HCT116 (cell line): Measurements from ENCODE around the gene CFAP53. TPM values are rescaled to one million over a fixed set of nuclear protein-coding genes. Genes with fewer than 3 reads are reported as not detected.

ENCODE experiments used
- ATAC-seq: fragments of 200-7000 bp; cut with Tn5 transposase; 2 replicates; pipeline ENCODE4 v1.9.1; 2020; ENCODE audit warnings: mild to moderate bottlenecking, moderate library complexity
- BruUV-seq: library from RNA; stranded (reverse); fragments of 400-500 nt; replicated peaks from 2 replicates; lab custom pipeline; 2021; lab: Mats Ljungman, UMichigan
- CTCF ChIA-PET: fragments of 300-600 bp; sonication (Branson Sonifier 250); formaldehyde crosslinking; loops from one replicate; lab custom pipeline; 2021; ENCODE audit warnings: antibody characterized with exemption; lab: Charles Lee
- POLR2A ChIA-PET: fragments of 300-600, 350-600 bp; sonication (Branson Sonifier 250); formaldehyde crosslinking; loops from one replicate; lab custom pipeline; 2021; ENCODE audit warnings: antibody characterized with exemption; lab: Charles Lee
- RAD21 ChIA-PET, 2 experiments: fragments of 300-600 bp; sonication (Branson Sonifier 250); formaldehyde crosslinking; loops; one replicate each; lab custom pipeline; 2023; ENCODE audit warnings: low total read pairs in 2 of 2; ENCODE audit not compliant: uncharacterized antibody in 2 of 2, unreplicated experiment in 2 of 2, low non-redundant PET in 1 of 2; lab: Charles Lee
- DNase-seq: peaks from one replicate; pipeline ENCODE4 v3.0.0-alpha.2; 2010; ENCODE audit warnings: low read depth, low spot score
- H2AFZ ChIP-seq: fragments of 200-600 bp; shearing (Covaris generic), sonication (generic); 2 replicates; pipeline ENCODE4 v1.6.1; 2017; ENCODE audit warnings: low read depth, mixed run types, mixed read lengths, antibody characterized with exemption, low read length; ENCODE audit not compliant: poor library complexity, severe bottlenecking
- H3K27ac ChIP-seq: 2 replicates; pipeline ENCODE4 v1.5.1; 2012; ENCODE audit warnings: low read depth, low read length
- H3K27me3 ChIP-seq: fragments of 200-600 bp; sonication (generic); 2 replicates; pipeline ENCODE4 v1.6.1; 2016; ENCODE audit warnings: mixed run types, low read length, mixed read lengths; ENCODE audit not compliant: insufficient read depth
- H3K36me3 ChIP-seq, 2 experiments: fragments of 200-500 bp in 1 of 2; fragments of 200-600 bp in 1 of 2; sonication (Bioruptor generic) in 1 of 2; sonication (generic) in 1 of 2; 2 replicates each; pipeline versions ENCODE4 v1.5.1 to v1.6.1; 2014 to 2016; ENCODE audit warnings: low read length in 2 of 2, inconsistent platforms in 1 of 2, mixed read lengths in 1 of 2, mixed run types in 1 of 2; ENCODE audit not compliant: insufficient read depth in 2 of 2, control insufficient read depth in 1 of 2
- H3K4me1 ChIP-seq, 2 experiments: fragments of 200-600 bp in 1 of 2; sonication (generic) in 1 of 2; 2 replicates each; pipeline versions ENCODE4 v1.5.1 to v1.6.1; 2012 to 2017; ENCODE audit warnings: low read length in 2 of 2, inconsistent platforms in 1 of 2, mild to moderate bottlenecking in 1 of 2, mixed read lengths in 1 of 2, mixed run types in 1 of 2, moderate library complexity in 1 of 2; ENCODE audit not compliant: insufficient read depth in 2 of 2, control insufficient read depth in 1 of 2
- H3K4me2 ChIP-seq: fragments of 200-600 bp; sonication (generic); 2 replicates; pipeline ENCODE4 v1.6.1; 2017; ENCODE audit warnings: mixed run types, low read length, mixed read lengths
- H3K4me3 ChIP-seq, 2 experiments: fragments of 200-600 bp in 1 of 2; sonication (generic) in 1 of 2; replicated peaks in 1 of 2; 2 replicates each; pipeline ENCODE4 v1.5.1; 2011 to 2016; ENCODE audit warnings: low read length in 2 of 2, control low read depth in 1 of 2, low read depth in 1 of 2, mild to moderate bottlenecking in 1 of 2, mixed read lengths in 1 of 2, mixed run types in 1 of 2
- H3K79me2 ChIP-seq: fragments of 200-600 bp; sonication (generic); 2 replicates; pipeline ENCODE4 v1.6.1; 2017; ENCODE audit warnings: mild to moderate bottlenecking, mixed run types, low read length, moderate library complexity, mixed read lengths; ENCODE audit not compliant: insufficient read depth
- H3K9ac ChIP-seq: fragments of 200-600 bp; sonication (generic); 2 replicates; pipeline ENCODE4 v1.6.1; 2016; ENCODE audit warnings: low read length, mixed read lengths
- H3K9me2 ChIP-seq: fragments of 200-600 bp; sonication (generic), shearing (Covaris generic); 2 replicates; pipeline ENCODE4 v1.6.1; 2017; ENCODE audit warnings: mixed run types, mild to moderate bottlenecking, moderate library complexity; ENCODE audit not compliant: insufficient read depth
- H3K9me3 ChIP-seq, 2 experiments: fragments of 200-500 bp in 1 of 2; fragments of 200-600 bp in 1 of 2; sonication (Bioruptor generic) in 1 of 2; sonication (generic) in 1 of 2; 2 replicates each; pipeline ENCODE4 v1.6.1; 2014 to 2017; ENCODE audit warnings: low read length in 2 of 2, mixed read lengths in 2 of 2, inconsistent platforms in 1 of 2, low read depth in 1 of 2, mild to moderate bottlenecking in 1 of 2, mixed run types in 1 of 2, moderate library complexity in 1 of 2; ENCODE audit not compliant: control insufficient read depth in 1 of 2, insufficient read depth in 1 of 2
- H4K20me1 ChIP-seq: fragments of 200-600 bp; sonication (generic), shearing (Covaris generic); 2 replicates; pipeline ENCODE4 v1.6.1; 2017; ENCODE audit warnings: mixed run types, mild to moderate bottlenecking, moderate library complexity; ENCODE audit not compliant: insufficient read depth
- ATF3 ChIP-seq: IDR thresholded peaks from 2 replicates; pipeline ENCODE4 v1.6.1; 2012
- CBX3 ChIP-seq: IDR thresholded peaks from 2 replicates; pipeline ENCODE4 v1.6.1; 2012; ENCODE audit warnings: low read depth
- CEBPB ChIP-seq: IDR thresholded peaks from 2 replicates; pipeline ENCODE4 v1.6.1; 2012; ENCODE audit warnings: low read depth
- CTCF ChIP-seq, 3 experiments: fragments of 200-600 bp in 1 of 3; sonication (generic) in 1 of 3; IDR thresholded peaks in 2 of 3; conservative IDR thresholded peaks in 1 of 3; 2 replicates each; pipeline ENCODE4 v1.5.1; 2012 to 2017; ENCODE audit warnings: low read depth in 2 of 3, low read length in 2 of 3, antibody characterized with exemption in 1 of 3, borderline replicate concordance in 1 of 3, control low read depth in 1 of 3, mild to moderate bottlenecking in 1 of 3, mixed read lengths in 1 of 3, mixed run types in 1 of 3, moderate library complexity in 1 of 3; ENCODE audit not compliant: insufficient read depth in 1 of 3
- EZH2 ChIP-seq: fragments of 200-600 bp; sonication (generic); IDR thresholded peaks from 2 replicates; pipeline ENCODE4 v1.6.1; 2017; ENCODE audit warnings: antibody characterized with exemption, mixed run types
- EZH2phosphoT487 ChIP-seq: fragments of 200-600 bp; IDR thresholded peaks from 2 replicates; pipeline ENCODE4 v1.6.1; 2018; ENCODE audit warnings: antibody characterized with exemption, borderline replicate concordance
- JUND ChIP-seq: IDR thresholded peaks from 2 replicates; pipeline ENCODE4 v1.6.1; 2012
- MAX ChIP-seq: IDR thresholded peaks from 2 replicates; pipeline ENCODE4 v1.6.1; 2012
- POLR2A ChIP-seq: IDR thresholded peaks from 2 replicates; pipeline ENCODE4 v1.7.0; 2011; ENCODE audit warnings: borderline replicate concordance; ENCODE audit not compliant: insufficient read depth, insufficient read length; ENCODE audit errors: extremely low read depth
- REST ChIP-seq: IDR thresholded peaks from 2 replicates; pipeline ENCODE4 v1.6.1; 2012; ENCODE audit warnings: low read depth
- SIN3A ChIP-seq: IDR thresholded peaks from 2 replicates; pipeline ENCODE4 v1.6.1; 2012; ENCODE audit warnings: low read depth
- SP1 ChIP-seq: IDR thresholded peaks from 2 replicates; pipeline ENCODE4 v1.6.1; 2012; ENCODE audit warnings: low read depth
- SRF ChIP-seq: IDR thresholded peaks from 2 replicates; pipeline ENCODE4 v1.6.1; 2012; ENCODE audit warnings: low read depth
- YY1 ChIP-seq: IDR thresholded peaks from 2 replicates; pipeline ENCODE4 v1.6.1; 2011; ENCODE audit warnings: low read length, low read depth, moderate library complexity, mild to moderate bottlenecking; ENCODE audit not compliant: insufficient replicate concordance; ENCODE audit errors: extremely low read depth
- ZFX ChIP-seq: fragments of 450-650 bp; IDR thresholded peaks from 2 replicates; pipeline ENCODE4 v1.6.1; 2017
- ZNF274 ChIP-seq: fragments of 200-500 bp; sonication (Bioruptor generic); IDR thresholded peaks from 2 replicates; pipeline ENCODE4 v1.6.1; 2014; ENCODE audit warnings: mild to moderate bottlenecking, low read depth, low read length, inconsistent platforms
- intact Hi-C: fragments of 100-400 bp; cut with micrococcal nuclease; formaldehyde crosslinking; loops from 2 replicates; pipeline ENCODE4 v1.10.0; 2022
- total RNA-seq: library from RNA; stranded (reverse); gene quantifications from one replicate; pipeline ENCODE4 v1.2.1, GENCODE V29; 2021; ENCODE audit not compliant: unreplicated experiment

Gene CFAP53
- total RNA-seq, 1 experiment from 2014 or later, result 1.1 TPM

GRCh38 chr18:50312296-50313030, 46.2 kb upstream of the CFAP53 start:
- BruUV-seq, result no TSS peak
- H3K9me3 ChIP-seq, result no peaks in the 10 kb centered on the region
- H4K20me1 ChIP-seq, result no peaks in the 10 kb centered on the region
- ATAC-seq, result no peak
- CTCF ChIA-PET, result no interaction called here
- no peaks in the 10 kb centered on the region for H3K27me3 ChIP-seq
- no peak overlapping the region for H3K4me3 ChIP-seq
- RAD21 ChIA-PET, result no interaction called here
- POLR2A ChIA-PET, result no interaction called here
- no peak overlapping the region for H2AFZ ChIP-seq
- no peak overlapping the region for H3K9ac ChIP-seq
- H3K4me2 ChIP-seq, result no peak overlapping the region
- intact Hi-C loops, result no loop called here
- no peaks in the 10 kb centered on the region for H3K36me3 ChIP-seq
- H3K79me2 ChIP-seq, result no peaks in the 10 kb centered on the region
- no peaks in the 10 kb centered on the region for H3K4me1 ChIP-seq
- DNase-seq, result no peak
- H3K9me2 ChIP-seq, result no peaks in the 10 kb centered on the region
- H3K27ac ChIP-seq, result no peak overlapping the region
- TF ChIP-seq CEBPB, result no peak
- no peak for TF ChIP-seq CBX3
- TF ChIP-seq ZFX, result no peak
- no peak for TF ChIP-seq EZH2phosphoT487
- no peak for TF ChIP-seq SIN3A
- no peak for TF ChIP-seq EZH2
- no peak for TF ChIP-seq SP1
- no peak for TF ChIP-seq JUND
- no peak for TF ChIP-seq ATF3
- TF ChIP-seq YY1, result no peak
- no peak for TF ChIP-seq MAX

GRCh38 chr18:50311650-50312049, 45.4 kb upstream of the CFAP53 start:
- DNase-seq (no peak), ATAC-seq (no peak)
- no peaks in the 10 kb centered on the region for H3K79me2 ChIP-seq
- no peak overlapping the region for H3K9ac ChIP-seq
- CTCF ChIA-PET, result no interaction called here
- no peak overlapping the region for H2AFZ ChIP-seq
- no peaks in the 10 kb centered on the region for H3K4me1 ChIP-seq
- H3K36me3 ChIP-seq, result no peaks in the 10 kb centered on the region
- no peaks in the 10 kb centered on the region for H3K9me3 ChIP-seq
- RAD21 ChIA-PET, result no interaction called here
- no peaks in the 10 kb centered on the region for H4K20me1 ChIP-seq
- no peak overlapping the region for H3K4me3 ChIP-seq
- intact Hi-C loops, result no loop called here
- H3K27ac ChIP-seq, result no peak overlapping the region
- no TSS peak for BruUV-seq
- no peaks in the 10 kb centered on the region for H3K27me3 ChIP-seq
- POLR2A ChIA-PET, result no interaction called here
- no peak overlapping the region for H3K4me2 ChIP-seq
- H3K9me2 ChIP-seq, result no peaks in the 10 kb centered on the region
- TF ChIP-seq POLR2A (no peak), ZNF274 (no peak), JUND (no peak), YY1 (no peak), REST (no peak), CTCF (IDR thresholded peaks at IDR 0.05 in 2 of 3, conservative IDR thresholded peaks at IDR 0.05 in 1 of 3; ENCODE audit: borderline replicate concordance in 1 of 3, insufficient read depth in 1 of 3, low read depth in 2 of 3, low read length in 2 of 3) (no peak), SP1 (no peak), SRF (no peak)
